Prostate gland (tissue), 2 donors: ENCODE measurements around the gene EMC9. TPM values are rescaled to one million over a fixed set of nuclear protein-coding genes. Genes with fewer than 3 reads are reported as not detected.
A peak's percentile ranks its signal among the peaks of the same experiment; 100 is the strongest.

Experiments
- DNase-seq: peaks from one replicate; pipeline ENCODE4 v3.0.0-alpha.2; 2019; ENCODE audit warnings: low spot score
- H3K27ac ChIP-seq, 2 donors: fragments of 200-600 bp; sonication (generic); 2 replicates each; pipeline ENCODE4 v1.5.1; 2017 to 2019
- H3K27me3 ChIP-seq: fragments of 200-600 bp; sonication (generic); replicated peaks from 2 replicates; pipeline ENCODE4 v1.5.1; 2019; ENCODE audit not compliant: insufficient read depth
- H3K36me3 ChIP-seq, 2 donors: fragments of 200-600 bp; sonication (generic); 1 replicate in 1 of 2; 2 replicates in 1 of 2; pipeline versions ENCODE4 v1.5.1 to v1.8.1; 2017 to 2019
- H3K4me1 ChIP-seq: fragments of 200-600 bp; sonication (generic); replicated peaks from 2 replicates; pipeline ENCODE4 v1.5.1; 2019
- H3K4me3 ChIP-seq, 2 donors: fragments of 200-600 bp; sonication (generic); 2 replicates each; pipeline ENCODE4 v1.5.1; 2017 to 2019
- H3K9me3 ChIP-seq: fragments of 200-600 bp; sonication (generic); 2 replicates; pipeline ENCODE4 v1.5.1; 2017
- POLR2A ChIP-seq: fragments of 450-650 bp; IDR thresholded peaks from one replicate; pipeline ENCODE4 v1.6.1; 2016; ENCODE audit warnings: antibody characterized with exemption, mild to moderate bottlenecking
- POLR2AphosphoS5 ChIP-seq: sonication (generic); formaldehyde crosslinking; IDR thresholded peaks from one replicate; pipeline ENCODE4 v1.6.1; 2017; ENCODE audit warnings: antibody characterized with exemption
- WGBS: methylation state at CpG from one replicate; pipeline ENCODE4 v1.1.5; 2018; 5-methylcytosine and 5-hydroxymethylcytosine counted together
- intact Hi-C: fragments of 100-400 bp; cut with DNase I; formaldehyde crosslinking; loops from one replicate; pipeline ENCODE4 v1.14.2; 2022
- total RNA-seq, 2 donors: library from RNA; depleted of rRNA; stranded (reverse); fragments of >200 nt; gene quantifications; one replicate each; pipeline ENCODE4 v1.1.0, GENCODE V29; 2016
- TF ChIP-seq, protein P1 (sequence below), 4 experiments: fragments of 200-600 bp in 2 of 4; fragments of 450-650 bp in 2 of 4; sonication (generic) in 2 of 4; IDR thresholded peaks; 1 replicate in 3 of 4; 2 replicates in 1 of 4; pipeline ENCODE4 v1.5.1; 2016 to 2019; ENCODE audit warnings: antibody characterized with exemption in 4 of 4, mild to moderate bottlenecking in 2 of 4, moderate library complexity in 2 of 4

EMC9 gene
- total RNA-seq, 2 donors from 2014 or later, result 13.1 to 13.6 TPM

DNA sequence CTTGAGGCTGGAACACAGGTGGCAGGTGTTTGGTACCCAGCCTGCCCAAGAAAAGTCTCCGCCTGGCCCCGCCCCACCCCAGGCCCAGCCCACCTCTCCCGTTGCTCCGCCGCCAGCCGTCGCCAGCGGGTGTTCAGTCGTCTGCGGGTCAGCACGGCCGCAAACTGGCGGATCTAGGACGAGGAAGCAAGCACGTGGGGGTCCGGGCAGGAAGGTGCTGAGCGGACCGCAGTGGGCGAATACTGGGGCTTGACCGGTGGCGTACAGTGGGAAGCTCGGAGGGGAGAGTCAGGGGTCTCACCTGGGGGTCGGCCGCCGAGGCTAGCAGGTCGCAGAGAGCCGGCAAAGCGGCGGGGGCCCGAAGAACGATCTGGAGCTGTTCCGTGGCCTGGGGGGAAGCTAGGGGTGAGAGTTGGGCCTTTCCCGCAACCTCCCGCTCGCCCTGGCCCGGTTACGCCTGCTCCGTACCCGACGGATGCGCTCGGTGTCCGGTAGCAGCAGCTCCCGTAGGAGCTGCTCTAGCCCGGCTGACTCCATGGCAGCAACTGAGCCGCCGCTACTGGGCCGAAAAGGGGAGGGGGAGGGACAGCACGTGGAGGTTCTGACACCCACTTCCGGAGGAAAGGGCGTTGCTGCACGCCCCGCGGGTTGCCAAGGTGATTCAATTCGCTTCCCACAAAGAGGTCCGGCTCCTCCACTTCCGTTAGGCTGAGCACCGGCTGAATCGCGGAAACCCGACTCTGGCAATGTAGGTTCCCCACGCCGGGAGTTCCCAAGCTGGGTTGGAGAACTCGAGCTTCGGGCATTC lies 47.1 kb upstream of the EMC9 start, which contains the start of gene IPO4:
IPO4 (minus strand) TSS at position 566 of the 808 bp plus-strand sequence; CDS start at position 537, 29 bp downstream.
- intact Hi-C loops, result no loop called here
- H3K4me1 ChIP-seq, result peaks cover 4% of the 10 kb centered on the region
- H3K27ac ChIP-seq, result peak within 1 kb of the TSS; percentile 70 to 76
- H3K27me3 ChIP-seq, result no peaks in the 10 kb centered on the region
- H3K36me3 ChIP-seq, result peaks cover 0 to 26% of the 10 kb centered on the region in 2 donors
- DNase-seq, result peak; percentile 95
- H3K4me3 ChIP-seq, result peak within 1 kb of the TSS; percentile 58 to 59
- TF ChIP-seq POLR2A (peak; percentile 43), POLR2AphosphoS5 (peak; percentile 98)
- TF ChIP-seq, protein P1, sequence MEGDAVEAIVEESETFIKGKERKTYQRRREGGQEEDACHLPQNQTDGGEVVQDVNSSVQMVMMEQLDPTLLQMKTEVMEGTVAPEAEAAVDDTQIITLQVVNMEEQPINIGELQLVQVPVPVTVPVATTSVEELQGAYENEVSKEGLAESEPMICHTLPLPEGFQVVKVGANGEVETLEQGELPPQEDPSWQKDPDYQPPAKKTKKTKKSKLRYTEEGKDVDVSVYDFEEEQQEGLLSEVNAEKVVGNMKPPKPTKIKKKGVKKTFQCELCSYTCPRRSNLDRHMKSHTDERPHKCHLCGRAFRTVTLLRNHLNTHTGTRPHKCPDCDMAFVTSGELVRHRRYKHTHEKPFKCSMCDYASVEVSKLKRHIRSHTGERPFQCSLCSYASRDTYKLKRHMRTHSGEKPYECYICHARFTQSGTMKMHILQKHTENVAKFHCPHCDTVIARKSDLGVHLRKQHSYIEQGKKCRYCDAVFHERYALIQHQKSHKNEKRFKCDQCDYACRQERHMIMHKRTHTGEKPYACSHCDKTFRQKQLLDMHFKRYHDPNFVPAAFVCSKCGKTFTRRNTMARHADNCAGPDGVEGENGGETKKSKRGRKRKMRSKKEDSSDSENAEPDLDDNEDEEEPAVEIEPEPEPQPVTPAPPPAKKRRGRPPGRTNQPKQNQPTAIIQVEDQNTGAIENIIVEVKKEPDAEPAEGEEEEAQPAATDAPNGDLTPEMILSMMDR (IDR thresholded peaks at IDR 0.05), result peak in 1 of 4 experiments; percentile 35
- no peaks in the 10 kb centered on the region for H3K9me3 ChIP-seq
- under 1% methylated on average over 52 of the region's 65 CpGs for WGBS

DNA sequence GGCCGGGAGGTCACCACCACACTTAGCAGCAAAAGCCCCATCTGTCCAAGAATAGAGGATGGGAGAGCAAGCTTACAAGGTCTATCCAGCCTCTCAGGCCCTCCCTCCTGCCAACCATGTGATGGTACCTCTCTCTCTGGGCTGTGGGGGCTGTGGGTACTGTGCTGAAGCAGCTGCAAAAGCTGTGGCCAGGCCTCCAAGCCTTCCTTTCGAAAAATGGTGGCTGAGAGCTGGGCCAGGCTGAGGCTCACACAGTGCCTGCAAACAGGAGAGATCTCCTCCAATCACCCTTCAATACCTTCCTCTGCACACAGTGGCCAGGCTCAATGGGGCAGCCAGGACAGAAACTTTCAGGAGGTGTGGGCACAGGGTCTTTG lies 46.1 kb upstream of the EMC9 start:
- Histone ChIP-seq H3K27ac (peak overlapping the region in 1 of 2 donors; percentile 70), H3K4me1 (peaks cover 4% of the 10 kb centered on the region), H3K4me3 (no peak overlapping the region), H3K27me3 (no peaks in the 10 kb centered on the region), H3K36me3 (peaks cover 0 to 26% of the 10 kb centered on the region in 2 donors), H3K9me3 (no peaks in the 10 kb centered on the region)
- TF ChIP-seq POLR2A, result no peak
- TF ChIP-seq, protein P1 (IDR thresholded peaks at IDR 0.05), result no peak
- no peak for TF ChIP-seq POLR2AphosphoS5
- 85% methylated on average over 2 of the region's 2 CpGs for WGBS
- no peak for DNase-seq
- intact Hi-C loops, result no loop called here

DNA sequence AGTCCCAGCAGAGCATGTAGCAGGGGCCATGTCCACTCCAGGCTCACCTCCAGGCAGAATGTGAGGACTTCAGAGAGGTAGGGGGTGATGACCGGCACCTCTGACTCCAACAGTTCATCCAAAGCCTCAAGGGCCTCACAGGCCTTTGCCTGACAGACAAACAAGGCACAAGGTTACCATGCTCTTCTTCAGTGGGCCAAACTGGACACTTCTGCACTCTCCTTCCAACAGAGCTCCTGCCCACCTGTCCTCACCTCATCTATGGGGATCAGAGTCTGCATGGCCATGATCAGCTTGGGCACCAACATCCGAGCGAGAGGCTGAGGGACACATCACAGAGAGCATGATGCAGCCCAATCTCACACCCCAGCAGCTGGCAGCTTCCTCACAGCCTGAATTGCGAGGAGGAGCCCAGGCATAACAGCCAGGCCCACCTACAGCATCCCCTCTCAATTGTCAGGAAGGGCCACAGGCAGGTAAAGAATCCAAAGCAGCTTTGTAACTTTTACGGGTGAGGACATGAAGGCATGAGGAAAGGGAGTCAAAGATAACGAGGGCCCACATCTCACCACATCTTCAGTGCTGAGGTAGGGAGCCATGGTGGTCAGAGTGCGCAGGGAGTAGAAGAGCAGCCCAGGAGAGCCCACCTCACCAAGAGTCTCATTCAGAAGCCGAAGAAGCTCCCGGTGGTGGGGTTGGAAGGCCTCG lies 45.6 kb upstream of the EMC9 start:
- Histone ChIP-seq H3K4me1 (peaks cover 4% of the 10 kb centered on the region), H3K4me3 (no peak overlapping the region), H3K36me3 (peaks cover 0 to 26% of the 10 kb centered on the region in 2 donors), H3K27ac (no peak overlapping the region), H3K9me3 (no peaks in the 10 kb centered on the region), H3K27me3 (no peaks in the 10 kb centered on the region)
- no peak for DNase-seq
- WGBS, result 93% methylated on average over 10 of the region's 10 CpGs
- TF ChIP-seq, protein P1 (IDR thresholded peaks at IDR 0.05), result no peak
- no peak for TF ChIP-seq POLR2AphosphoS5
- no peak for TF ChIP-seq POLR2A
- intact Hi-C loops, result no loop called here

DNA sequence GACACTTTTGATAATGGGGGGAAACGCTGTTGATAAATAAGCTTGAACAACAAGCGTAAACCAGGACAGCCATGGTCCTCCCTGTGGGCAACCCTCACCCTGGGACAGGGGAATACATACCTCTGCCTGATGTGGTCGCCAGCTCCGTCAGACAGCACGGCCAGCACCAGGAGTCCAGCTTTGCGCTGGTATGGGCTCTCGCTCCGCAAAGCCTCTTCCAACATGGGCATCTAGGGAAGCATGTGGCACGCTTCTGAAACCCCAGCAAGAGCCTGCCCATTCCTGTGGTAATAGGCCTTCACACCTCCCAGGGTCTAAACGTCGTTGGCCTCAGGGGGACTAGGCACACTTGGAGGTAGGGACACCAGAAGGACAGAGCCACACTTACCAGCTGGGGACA lies 44.4 kb upstream of the EMC9 start:
- Histone ChIP-seq H3K36me3 (peaks cover 0 to 26% of the 10 kb centered on the region in 2 donors), H3K27me3 (no peaks in the 10 kb centered on the region), H3K27ac (no peak overlapping the region), H3K4me1 (peaks cover 4% of the 10 kb centered on the region), H3K9me3 (no peaks in the 10 kb centered on the region), H3K4me3 (no peak overlapping the region)
- intact Hi-C loops, result no loop called here
- no peak for DNase-seq
- WGBS, result 89% methylated on average over 11 of the region's 11 CpGs
- TF ChIP-seq, protein P1 (IDR thresholded peaks at IDR 0.05), result no peak
- TF ChIP-seq POLR2AphosphoS5 (no peak), POLR2A (no peak)
